A673 (cell line): ENCODE data around the gene SESN1.

ENCODE experiments used
- EZH2 ChIP-seq: fragments of 200-600 bp; sonication (generic); IDR thresholded peaks from 2 replicates; pipeline ENCODE4 v1.6.1; 2017; ENCODE audit warnings: borderline replicate concordance, low read depth, mild to moderate bottlenecking, mixed read lengths, antibody characterized with exemption, low read length; ENCODE audit not compliant: poor library complexity, severe bottlenecking
- TF ChIP-seq, protein P1 (sequence below): fragments of 300-800, 200-600 bp; sonication (generic); conservative IDR thresholded peaks from 2 replicates; pipeline ENCODE4 v1.5.1; 2017; ENCODE audit warnings: low read depth, mild to moderate bottlenecking, antibody characterized with exemption, low read length, moderate library complexity, mixed read lengths

DNA sequence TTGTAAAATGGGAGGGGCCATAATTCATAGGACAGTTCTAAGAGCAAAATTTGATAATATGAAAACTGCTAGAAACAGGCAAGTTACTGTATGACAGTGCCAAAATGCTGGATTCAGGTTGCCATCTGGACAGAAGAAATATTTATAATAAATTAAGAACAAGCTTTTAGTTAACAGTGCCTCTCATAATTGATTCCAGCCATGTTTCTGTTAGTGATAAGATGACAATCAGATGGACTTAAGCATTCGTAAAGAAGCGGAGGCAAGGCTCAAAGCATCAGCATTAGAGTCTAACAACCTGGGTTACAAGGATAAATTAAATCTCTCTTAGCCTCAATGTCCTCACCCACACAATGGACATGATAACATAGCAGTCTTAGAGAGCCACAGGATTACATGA, 61.0 kb downstream of the SESN1 start:
- TF ChIP-seq, protein P1, sequence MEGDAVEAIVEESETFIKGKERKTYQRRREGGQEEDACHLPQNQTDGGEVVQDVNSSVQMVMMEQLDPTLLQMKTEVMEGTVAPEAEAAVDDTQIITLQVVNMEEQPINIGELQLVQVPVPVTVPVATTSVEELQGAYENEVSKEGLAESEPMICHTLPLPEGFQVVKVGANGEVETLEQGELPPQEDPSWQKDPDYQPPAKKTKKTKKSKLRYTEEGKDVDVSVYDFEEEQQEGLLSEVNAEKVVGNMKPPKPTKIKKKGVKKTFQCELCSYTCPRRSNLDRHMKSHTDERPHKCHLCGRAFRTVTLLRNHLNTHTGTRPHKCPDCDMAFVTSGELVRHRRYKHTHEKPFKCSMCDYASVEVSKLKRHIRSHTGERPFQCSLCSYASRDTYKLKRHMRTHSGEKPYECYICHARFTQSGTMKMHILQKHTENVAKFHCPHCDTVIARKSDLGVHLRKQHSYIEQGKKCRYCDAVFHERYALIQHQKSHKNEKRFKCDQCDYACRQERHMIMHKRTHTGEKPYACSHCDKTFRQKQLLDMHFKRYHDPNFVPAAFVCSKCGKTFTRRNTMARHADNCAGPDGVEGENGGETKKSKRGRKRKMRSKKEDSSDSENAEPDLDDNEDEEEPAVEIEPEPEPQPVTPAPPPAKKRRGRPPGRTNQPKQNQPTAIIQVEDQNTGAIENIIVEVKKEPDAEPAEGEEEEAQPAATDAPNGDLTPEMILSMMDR: no peak
- no peak for TF ChIP-seq EZH2
